WERI-Rb-1 (cell line): Measurements from ENCODE around the gene HEMK1.

Experiments used
- DNase-seq: peaks from one replicate; pipeline ENCODE4 v3.0.0-alpha.2; 2020
- H3K27ac ChIP-seq: fragments of 250-450 bp; sonication (Bioruptor Pico); 2 replicates; pipeline ENCODE4 v1.5.1; 2020; ENCODE audit warnings: mild to moderate bottlenecking, moderate library complexity
- H3K27me3 ChIP-seq: fragments of 250-450 bp; sonication (Bioruptor Pico); 2 replicates; pipeline ENCODE4 v1.5.1; 2021; ENCODE audit warnings: mild to moderate bottlenecking, low read depth, moderate library complexity; ENCODE audit not compliant: insufficient read depth, severe bottlenecking
- H3K36me3 ChIP-seq: fragments of 250-450 bp; sonication (Bioruptor Pico); 2 replicates; pipeline ENCODE4 v1.5.1; 2020; ENCODE audit warnings: mild to moderate bottlenecking, moderate library complexity
- H3K4me3 ChIP-seq: 2 replicates; pipeline ENCODE4 v1.5.1; 2011; ENCODE audit warnings: low read depth, mild to moderate bottlenecking, control low read depth, low read length
- H3K9me3 ChIP-seq: fragments of 250-450 bp; sonication (Bioruptor Pico); 2 replicates; pipeline ENCODE4 v1.5.1; 2021; ENCODE audit warnings: mild to moderate bottlenecking, moderate library complexity; ENCODE audit not compliant: severe bottlenecking
- CTCF ChIP-seq: IDR thresholded peaks from 2 replicates; pipeline ENCODE4 v1.5.1; 2011; ENCODE audit warnings: low read depth, mild to moderate bottlenecking, control low read depth, inconsistent platforms, low read length

HEMK1 gene

GRCh38 chr3:50525191-50525910 lies 44.0 kb upstream of the HEMK1 start:
- DNase-seq: peak; percentile 51
- H3K27ac ChIP-seq: peak overlapping the region; percentile 87
- H3K4me3 ChIP-seq: no peak overlapping the region
- no peaks in the 10 kb centered on the region for H3K36me3 ChIP-seq
- H3K27me3 ChIP-seq: no peaks in the 10 kb centered on the region
- no peak for TF ChIP-seq CTCF
- no peaks in the 10 kb centered on the region for H3K9me3 ChIP-seq

GRCh38 chr3:50525987-50526386 lies 43.3 kb upstream of the HEMK1 start:
- DNase-seq: no peak
- TF ChIP-seq CTCF: no peak
- Histone ChIP-seq H3K27ac (peak overlapping the region; percentile 87), H3K27me3 (no peaks in the 10 kb centered on the region), H3K36me3 (no peaks in the 10 kb centered on the region), H3K9me3 (no peaks in the 10 kb centered on the region), H3K4me3 (no peak overlapping the region)

GRCh38 chr3:50530001-50530970 lies 39.0 kb upstream of the HEMK1 start:
- H3K27ac ChIP-seq: no peak overlapping the region
- no peak overlapping the region for H3K4me3 ChIP-seq
- no peaks in the 10 kb centered on the region for H3K27me3 ChIP-seq
- H3K36me3 ChIP-seq: no peaks in the 10 kb centered on the region
- H3K9me3 ChIP-seq: no peaks in the 10 kb centered on the region
- no peak for TF ChIP-seq CTCF
- DNase-seq: no peak

GRCh38 chr3:50531201-50531600 lies 38.1 kb upstream of the HEMK1 start:
- no peak for DNase-seq
- TF ChIP-seq CTCF: no peak
- H3K9me3 ChIP-seq: no peaks in the 10 kb centered on the region
- H3K27me3 ChIP-seq: no peaks in the 10 kb centered on the region
- no peak overlapping the region for H3K4me3 ChIP-seq
- no peaks in the 10 kb centered on the region for H3K36me3 ChIP-seq
- no peak overlapping the region for H3K27ac ChIP-seq

GRCh38 chr3:50532062-50532705 lies 37.1 kb upstream of the HEMK1 start:
- TF ChIP-seq CTCF: no peak
- no peak overlapping the region for H3K27ac ChIP-seq
- no peaks in the 10 kb centered on the region for H3K36me3 ChIP-seq
- H3K9me3 ChIP-seq: no peaks in the 10 kb centered on the region
- DNase-seq: no peak
- H3K4me3 ChIP-seq: no peak overlapping the region
- H3K27me3 ChIP-seq: no peaks in the 10 kb centered on the region
